Measurements from ENCODE around the gene GPX3. TPM values are rescaled to one million over a fixed set of nuclear protein-coding genes. Genes with fewer than 3 reads are reported as not detected.

GPX3 gene
- total and polyA plus RNA-seq, 2 of the 13 experiments (the other 11 are each of a cell fraction or from before 2014, with no cell fraction given) = 33.8 to 1,892 TPM

DNA sequence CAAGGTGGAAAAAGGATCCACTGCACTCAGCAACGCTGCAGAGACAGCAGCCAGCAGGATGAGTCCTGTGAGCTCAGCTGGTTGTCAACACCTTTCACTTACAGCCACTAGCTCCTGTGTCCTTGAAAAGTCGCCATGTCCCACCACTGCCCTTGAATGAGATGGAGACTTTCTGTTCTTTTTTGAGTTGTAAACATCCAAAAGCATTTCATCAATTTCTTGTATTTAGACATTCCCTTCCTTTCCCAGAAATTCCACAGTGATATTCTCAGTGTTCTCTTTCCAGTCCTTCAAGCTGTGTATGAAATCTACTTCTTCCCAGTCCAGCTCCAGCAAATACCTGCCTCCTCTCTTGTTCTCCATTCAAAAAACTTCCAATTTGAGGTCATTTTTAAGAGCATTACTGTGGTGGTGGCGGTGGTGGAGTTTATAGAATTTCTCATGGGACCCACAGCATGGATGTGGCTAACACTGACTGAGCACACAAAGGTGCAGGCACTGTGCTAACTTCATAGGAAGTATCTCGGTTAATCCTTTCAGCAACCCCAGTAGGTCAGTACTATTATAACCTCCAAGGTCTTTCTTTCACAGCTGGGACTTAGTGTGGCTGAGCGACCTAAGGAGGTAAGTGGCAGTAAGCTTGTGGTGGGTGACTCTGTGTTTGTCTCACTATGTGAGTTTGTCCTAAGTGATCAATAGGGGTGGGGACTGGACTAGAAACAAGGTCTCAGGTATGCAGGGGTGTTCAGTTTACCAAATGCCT lies 15.0 kb upstream of the GPX3 start (continued):
- TF ChIP-seq, protein P1, sequence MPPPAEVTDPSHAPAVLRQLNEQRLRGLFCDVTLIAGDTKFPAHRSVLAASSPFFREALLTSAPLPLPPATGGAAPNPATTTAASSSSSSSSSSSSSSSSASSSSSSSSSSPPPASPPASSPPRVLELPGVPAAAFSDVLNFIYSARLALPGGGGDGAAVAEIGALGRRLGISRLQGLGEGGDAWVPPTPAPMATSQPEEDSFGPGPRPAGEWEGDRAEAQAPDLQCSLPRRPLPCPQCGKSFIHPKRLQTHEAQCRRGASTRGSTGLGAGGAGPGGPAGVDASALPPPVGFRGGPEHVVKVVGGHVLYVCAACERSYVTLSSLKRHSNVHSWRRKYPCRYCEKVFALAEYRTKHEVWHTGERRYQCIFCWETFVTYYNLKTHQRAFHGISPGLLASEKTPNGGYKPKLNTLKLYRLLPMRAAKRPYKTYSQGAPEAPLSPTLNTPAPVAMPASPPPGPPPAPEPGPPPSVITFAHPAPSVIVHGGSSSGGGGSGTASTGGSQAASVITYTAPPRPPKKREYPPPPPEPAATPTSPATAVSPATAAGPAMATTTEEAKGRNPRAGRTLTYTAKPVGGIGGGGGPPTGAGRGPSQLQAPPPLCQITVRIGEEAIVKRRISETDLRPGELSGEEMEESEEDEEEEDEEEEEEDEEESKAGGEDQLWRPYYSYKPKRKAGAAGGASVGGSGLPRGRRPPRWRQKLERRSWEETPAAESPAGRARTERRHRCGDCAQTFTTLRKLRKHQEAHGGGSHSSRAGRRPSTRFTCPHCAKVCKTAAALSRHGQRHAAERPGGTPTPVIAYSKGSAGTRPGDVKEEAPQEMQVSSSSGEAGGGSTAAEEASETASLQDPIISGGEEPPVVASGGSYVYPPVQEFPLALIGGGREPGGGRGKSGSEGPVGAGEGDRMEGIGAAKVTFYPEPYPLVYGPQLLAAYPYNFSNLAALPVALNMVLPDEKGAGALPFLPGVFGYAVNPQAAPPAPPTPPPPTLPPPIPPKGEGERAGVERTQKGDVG (CRISPR knock-in tag; IDR thresholded peaks at IDR 0.05; ENCODE audit: borderline replicate concordance) = no peak
- TF ChIP-seq REPIN1 (CRISPR knock-in tag; IDR thresholded peaks at IDR 0.05; ENCODE audit: borderline replicate concordance, low read depth) (0 out of 2 replicates have a peak, but pooled peaks have one; percentile 26), KDM5A (IDR thresholded peaks at IDR 0.05; ENCODE audit: borderline replicate concordance, low read length) (no peak), KDM3A (CRISPR knock-in tag; IDR thresholded peaks at IDR 0.05; ENCODE audit: low read depth) (no peak), NR3C1 (CRISPR knock-in tag; IDR thresholded peaks at IDR 0.05) (no peak), LCORL (IDR thresholded peaks at IDR 0.05) (no peak), LCORL (CRISPR knock-in tag; IDR thresholded peaks at IDR 0.05) (no peak), HES4 (CRISPR knock-in tag; IDR thresholded peaks at IDR 0.05; ENCODE audit: borderline replicate concordance) (no peak), CC2D1A (CRISPR knock-in tag; IDR thresholded peaks at IDR 0.05) (no peak), FOXA1 (IDR thresholded peaks at IDR 0.05) (no peak), FOXA1 (CRISPR knock-in tag; IDR thresholded peaks at IDR 0.05) (peak; percentile 56; the same call in 1 of the 2 replicates), ZNF260 (CRISPR knock-in tag; IDR thresholded peaks at IDR 0.05; ENCODE audit: borderline replicate concordance, low read depth) (no peak), ARID2 (CRISPR knock-in tag; IDR thresholded peaks at IDR 0.05; ENCODE audit: borderline replicate concordance) (0 out of 2 replicates have a peak, but pooled peaks have one; percentile 24), HNRNPL (IDR thresholded peaks at IDR 0.05; ENCODE audit: low read depth, low read length) (no peak), ZNF292 (CRISPR knock-in tag; IDR thresholded peaks at IDR 0.05; ENCODE audit: borderline replicate concordance, low read depth) (0 out of 2 replicates have a peak, but pooled peaks have one; percentile 32), ZNF607 (CRISPR knock-in tag; IDR thresholded peaks at IDR 0.05; ENCODE audit: borderline replicate concordance) (no peak), ESRRA (CRISPR knock-in tag; IDR thresholded peaks at IDR 0.05; ENCODE audit: low read depth) (peak; percentile 76), HIVEP1 (CRISPR knock-in tag; IDR thresholded peaks at IDR 0.05) (no peak), GLI4 (CRISPR knock-in tag; IDR thresholded peaks at IDR 0.05; ENCODE audit: borderline replicate concordance) (no peak), ZNF563 (CRISPR knock-in tag; IDR thresholded peaks at IDR 0.05) (no peak), ZNF777 (CRISPR knock-in tag; IDR thresholded peaks at IDR 0.05) (no peak), NCOA5 (CRISPR knock-in tag; IDR thresholded peaks at IDR 0.05) (no peak)
- TF ChIP-seq, protein P2, sequence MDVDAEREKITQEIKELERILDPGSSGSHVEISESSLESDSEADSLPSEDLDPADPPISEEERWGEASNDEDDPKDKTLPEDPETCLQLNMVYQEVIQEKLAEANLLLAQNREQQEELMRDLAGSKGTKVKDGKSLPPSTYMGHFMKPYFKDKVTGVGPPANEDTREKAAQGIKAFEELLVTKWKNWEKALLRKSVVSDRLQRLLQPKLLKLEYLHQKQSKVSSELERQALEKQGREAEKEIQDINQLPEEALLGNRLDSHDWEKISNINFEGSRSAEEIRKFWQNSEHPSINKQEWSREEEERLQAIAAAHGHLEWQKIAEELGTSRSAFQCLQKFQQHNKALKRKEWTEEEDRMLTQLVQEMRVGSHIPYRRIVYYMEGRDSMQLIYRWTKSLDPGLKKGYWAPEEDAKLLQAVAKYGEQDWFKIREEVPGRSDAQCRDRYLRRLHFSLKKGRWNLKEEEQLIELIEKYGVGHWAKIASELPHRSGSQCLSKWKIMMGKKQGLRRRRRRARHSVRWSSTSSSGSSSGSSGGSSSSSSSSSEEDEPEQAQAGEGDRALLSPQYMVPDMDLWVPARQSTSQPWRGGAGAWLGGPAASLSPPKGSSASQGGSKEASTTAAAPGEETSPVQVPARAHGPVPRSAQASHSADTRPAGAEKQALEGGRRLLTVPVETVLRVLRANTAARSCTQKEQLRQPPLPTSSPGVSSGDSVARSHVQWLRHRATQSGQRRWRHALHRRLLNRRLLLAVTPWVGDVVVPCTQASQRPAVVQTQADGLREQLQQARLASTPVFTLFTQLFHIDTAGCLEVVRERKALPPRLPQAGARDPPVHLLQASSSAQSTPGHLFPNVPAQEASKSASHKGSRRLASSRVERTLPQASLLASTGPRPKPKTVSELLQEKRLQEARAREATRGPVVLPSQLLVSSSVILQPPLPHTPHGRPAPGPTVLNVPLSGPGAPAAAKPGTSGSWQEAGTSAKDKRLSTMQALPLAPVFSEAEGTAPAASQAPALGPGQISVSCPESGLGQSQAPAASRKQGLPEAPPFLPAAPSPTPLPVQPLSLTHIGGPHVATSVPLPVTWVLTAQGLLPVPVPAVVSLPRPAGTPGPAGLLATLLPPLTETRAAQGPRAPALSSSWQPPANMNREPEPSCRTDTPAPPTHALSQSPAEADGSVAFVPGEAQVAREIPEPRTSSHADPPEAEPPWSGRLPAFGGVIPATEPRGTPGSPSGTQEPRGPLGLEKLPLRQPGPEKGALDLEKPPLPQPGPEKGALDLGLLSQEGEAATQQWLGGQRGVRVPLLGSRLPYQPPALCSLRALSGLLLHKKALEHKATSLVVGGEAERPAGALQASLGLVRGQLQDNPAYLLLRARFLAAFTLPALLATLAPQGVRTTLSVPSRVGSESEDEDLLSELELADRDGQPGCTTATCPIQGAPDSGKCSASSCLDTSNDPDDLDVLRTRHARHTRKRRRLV (CRISPR knock-in tag; IDR thresholded peaks at IDR 0.05) = peak; percentile 77; the same call in 1 of the 2 replicates
